ENCODE data around the gene OR5B17. TPM values are rescaled to one million over a fixed set of nuclear protein-coding genes. Genes with fewer than 3 reads are reported as not detected.

OR5B17 gene
- total RNA-seq, 3 donors from 2014 or later (not counting 1 experiment from before 2014, with no cell fraction given): not detected

DNA sequence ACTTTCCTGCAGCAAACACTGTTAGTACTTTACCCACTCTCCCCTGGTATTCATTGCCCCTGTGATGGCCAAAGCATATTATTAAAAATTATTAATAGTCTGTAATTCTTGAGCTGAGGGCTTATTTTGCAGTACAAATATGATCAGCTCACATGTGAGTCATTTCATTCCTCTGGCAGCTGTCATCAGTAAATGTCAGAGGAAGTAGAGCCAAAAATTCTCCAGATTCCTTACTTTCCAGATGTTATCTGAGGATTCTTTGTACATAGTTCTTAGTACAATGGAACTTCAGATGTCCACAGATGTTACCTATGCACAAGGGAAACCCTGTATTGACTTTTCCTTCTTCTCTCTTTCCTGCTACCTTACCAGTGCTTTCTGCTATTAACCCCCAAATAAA lies 35.3 kb upstream of the OR5B17 start:
- TF ChIP-seq, protein P1, sequence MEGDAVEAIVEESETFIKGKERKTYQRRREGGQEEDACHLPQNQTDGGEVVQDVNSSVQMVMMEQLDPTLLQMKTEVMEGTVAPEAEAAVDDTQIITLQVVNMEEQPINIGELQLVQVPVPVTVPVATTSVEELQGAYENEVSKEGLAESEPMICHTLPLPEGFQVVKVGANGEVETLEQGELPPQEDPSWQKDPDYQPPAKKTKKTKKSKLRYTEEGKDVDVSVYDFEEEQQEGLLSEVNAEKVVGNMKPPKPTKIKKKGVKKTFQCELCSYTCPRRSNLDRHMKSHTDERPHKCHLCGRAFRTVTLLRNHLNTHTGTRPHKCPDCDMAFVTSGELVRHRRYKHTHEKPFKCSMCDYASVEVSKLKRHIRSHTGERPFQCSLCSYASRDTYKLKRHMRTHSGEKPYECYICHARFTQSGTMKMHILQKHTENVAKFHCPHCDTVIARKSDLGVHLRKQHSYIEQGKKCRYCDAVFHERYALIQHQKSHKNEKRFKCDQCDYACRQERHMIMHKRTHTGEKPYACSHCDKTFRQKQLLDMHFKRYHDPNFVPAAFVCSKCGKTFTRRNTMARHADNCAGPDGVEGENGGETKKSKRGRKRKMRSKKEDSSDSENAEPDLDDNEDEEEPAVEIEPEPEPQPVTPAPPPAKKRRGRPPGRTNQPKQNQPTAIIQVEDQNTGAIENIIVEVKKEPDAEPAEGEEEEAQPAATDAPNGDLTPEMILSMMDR (IDR thresholded peaks at IDR 0.05): no peak
- H3K27ac ChIP-seq (ENCODE audit: low read length): no peak overlapping the region
- H3K4me3 Mint-ChIP-seq: no peak overlapping the region
- H3K4me1 Mint-ChIP-seq: no peaks in the 10 kb centered on the region
- H3K27ac Mint-ChIP-seq: no peak overlapping the region
- no peak overlapping the region for H3K4me3 ChIP-seq (ENCODE audit: low read length)
- no peaks in the 10 kb centered on the region for H3K27me3 ChIP-seq (ENCODE audit: control insufficient read depth, insufficient read depth, low read length)
- H3K36me3 Mint-ChIP-seq: no peaks in the 10 kb centered on the region
- H3K9me3 ChIP-seq (ENCODE audit: control insufficient read depth, insufficient read depth, low read length): no peaks in the 10 kb centered on the region
- H3K9me3 Mint-ChIP-seq: peaks cover 2 to 5% of the 10 kb centered on the region in 2 donors
- no peaks in the 10 kb centered on the region for H3K4me1 ChIP-seq (ENCODE audit: control insufficient read depth, insufficient read depth, low read length)
- no peaks in the 10 kb centered on the region for H3K36me3 ChIP-seq (ENCODE audit: control insufficient read depth, insufficient read depth, low read length)
- ATAC-seq (no peak), DNase-seq (no peak)
- peaks cover 5 to 9% of the 10 kb centered on the region in 2 donors for H3K27me3 Mint-ChIP-seq (ENCODE audit: low read depth in 2 of 2)
- intact Hi-C loops (cut with micrococcal nuclease): no loop called here

DNA sequence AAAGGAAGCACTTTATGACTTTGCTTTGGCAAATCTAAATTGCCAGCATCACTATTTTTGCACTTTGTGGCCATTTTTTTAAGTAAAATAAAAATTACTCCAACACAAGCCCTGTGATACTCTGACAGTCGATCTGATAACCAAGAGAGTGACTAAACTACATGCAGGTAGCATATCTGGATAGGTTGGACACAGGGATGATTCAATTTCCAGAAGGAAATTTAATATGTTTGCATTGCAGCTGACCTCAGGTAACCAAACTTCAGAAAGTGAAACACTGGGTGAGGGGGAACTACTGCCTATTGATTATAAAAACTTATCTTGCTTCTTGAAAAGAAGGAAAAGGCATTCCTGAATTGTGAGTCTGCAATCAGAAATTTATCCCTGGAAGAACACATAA lies 33.9 kb upstream of the OR5B17 start:
- no peak overlapping the region for H3K27ac Mint-ChIP-seq
- peaks cover 2 to 9% of the 10 kb centered on the region in 2 donors for H3K27me3 Mint-ChIP-seq (ENCODE audit: low read depth in 2 of 2)
- Histone ChIP-seq H3K27me3 (ENCODE audit: control insufficient read depth, insufficient read depth, low read length) (no peaks in the 10 kb centered on the region), H3K4me3 (ENCODE audit: low read length) (no peak overlapping the region), H3K27ac (ENCODE audit: low read length) (no peak overlapping the region), H3K36me3 (ENCODE audit: control insufficient read depth, insufficient read depth, low read length) (no peaks in the 10 kb centered on the region), H3K4me1 (ENCODE audit: control insufficient read depth, insufficient read depth, low read length) (no peaks in the 10 kb centered on the region), H3K9me3 (ENCODE audit: control insufficient read depth, insufficient read depth, low read length) (no peaks in the 10 kb centered on the region)
- intact Hi-C loops (cut with micrococcal nuclease): no loop called here
- H3K9me3 Mint-ChIP-seq: peaks cover 2 to 5% of the 10 kb centered on the region in 2 donors
- H3K4me3 Mint-ChIP-seq: no peak overlapping the region
- H3K36me3 Mint-ChIP-seq: no peaks in the 10 kb centered on the region
- H3K4me1 Mint-ChIP-seq: no peaks in the 10 kb centered on the region
- TF ChIP-seq, protein P1 (IDR thresholded peaks at IDR 0.05): no peak
- DNase-seq (no peak), ATAC-seq (no peak)
- 63% methylated on average over 1 of the region's 1 CpG for WGBS (ENCODE audit: insufficient coverage)

DNA sequence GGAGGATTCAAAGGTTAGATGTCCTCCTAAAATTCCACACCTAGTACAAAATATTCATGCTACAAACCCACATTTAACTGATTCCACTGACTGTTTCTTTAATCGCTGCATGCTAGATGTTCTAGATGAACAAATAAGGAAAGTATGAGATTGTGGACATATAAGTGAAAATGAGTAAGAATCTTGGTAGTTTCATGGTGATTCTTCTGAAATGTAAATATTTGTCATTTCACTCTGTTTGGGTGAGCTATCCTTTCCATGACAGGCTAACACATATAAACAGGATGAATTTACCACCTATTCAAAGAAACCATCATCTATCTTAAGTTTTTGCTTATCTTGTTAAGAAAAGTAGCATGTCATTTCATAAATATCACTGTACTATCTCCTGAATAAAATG lies 33.0 kb upstream of the OR5B17 start:
- Mint-ChIP-seq H3K36me3 (no peaks in the 10 kb centered on the region), H3K27me3 (ENCODE audit: low read depth in 2 of 2) (peaks cover 2 to 9% of the 10 kb centered on the region in 2 donors), H3K27ac (no peak overlapping the region), H3K4me3 (no peak overlapping the region), H3K9me3 (peaks cover 2 to 5% of the 10 kb centered on the region in 2 donors), H3K4me1 (no peaks in the 10 kb centered on the region)
- Histone ChIP-seq H3K27ac (ENCODE audit: low read length) (no peak overlapping the region), H3K4me1 (ENCODE audit: control insufficient read depth, insufficient read depth, low read length) (no peaks in the 10 kb centered on the region), H3K4me3 (ENCODE audit: low read length) (no peak overlapping the region), H3K9me3 (ENCODE audit: control insufficient read depth, insufficient read depth, low read length) (no peaks in the 10 kb centered on the region), H3K36me3 (ENCODE audit: control insufficient read depth, insufficient read depth, low read length) (no peaks in the 10 kb centered on the region), H3K27me3 (ENCODE audit: control insufficient read depth, insufficient read depth, low read length) (no peaks in the 10 kb centered on the region)
- no peak for ATAC-seq
- WGBS (ENCODE audit: insufficient coverage): no CpG with 5 or more reads among the region's 1 CpG
- TF ChIP-seq, protein P1 (IDR thresholded peaks at IDR 0.05): no peak
- intact Hi-C loops (cut with micrococcal nuclease): no loop called here
- DNase-seq: no peak

DNA sequence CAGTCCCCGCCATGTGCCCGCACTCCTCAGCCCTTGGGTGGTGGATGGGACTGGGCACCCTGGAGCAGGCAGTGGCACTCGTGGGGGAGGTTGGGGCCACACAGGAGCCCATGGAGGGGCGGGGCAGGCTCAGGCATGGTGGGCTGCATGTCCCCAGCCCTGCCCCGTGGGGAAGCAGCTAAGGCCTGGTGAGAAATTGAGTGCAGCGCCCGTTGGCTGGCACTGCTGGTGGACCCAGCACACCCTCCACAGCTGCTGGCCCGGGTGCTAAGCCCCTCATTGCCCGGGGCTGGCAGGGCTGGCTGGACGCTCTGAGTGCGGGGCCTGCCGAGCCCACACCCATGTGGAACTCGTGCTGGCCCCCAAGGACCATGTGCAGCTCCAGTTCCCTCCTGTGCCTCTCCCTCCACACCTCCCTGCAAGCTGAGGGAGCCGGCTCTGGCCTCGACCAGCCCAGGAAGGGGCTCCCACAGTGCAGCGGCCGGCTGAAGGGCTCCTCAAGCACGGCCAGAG lies 31.7 kb upstream of the OR5B17 start:
- WGBS (ENCODE audit: insufficient coverage): 84% methylated on average over 18 of the region's 18 CpGs
- no peak overlapping the region for H3K4me3 Mint-ChIP-seq
- no peak for DNase-seq

More for the DNA sequence above, 31.7 kb upstream of the OR5B17 start:
- H3K27me3 Mint-ChIP-seq (ENCODE audit: low read depth in 2 of 2): peaks cover 2 to 9% of the 10 kb centered on the region in 2 donors
- intact Hi-C loops (cut with micrococcal nuclease): no loop called here
- no peaks in the 10 kb centered on the region for H3K36me3 ChIP-seq (ENCODE audit: control insufficient read depth, insufficient read depth, low read length)
- ATAC-seq: no peak
- no peaks in the 10 kb centered on the region for H3K4me1 Mint-ChIP-seq
- H3K36me3 Mint-ChIP-seq: no peaks in the 10 kb centered on the region
- peaks cover 5% of the 10 kb centered on the region in 2 donors for H3K9me3 Mint-ChIP-seq
- no peaks in the 10 kb centered on the region for H3K9me3 ChIP-seq (ENCODE audit: control insufficient read depth, insufficient read depth, low read length)
- TF ChIP-seq, protein P1 (IDR thresholded peaks at IDR 0.05): no peak
- H3K4me1 ChIP-seq (ENCODE audit: control insufficient read depth, insufficient read depth, low read length): no peaks in the 10 kb centered on the region
- no peaks in the 10 kb centered on the region for H3K27me3 ChIP-seq (ENCODE audit: control insufficient read depth, insufficient read depth, low read length)
- no peak overlapping the region for H3K27ac Mint-ChIP-seq
- no peak overlapping the region for H3K4me3 ChIP-seq (ENCODE audit: low read length)
- H3K27ac ChIP-seq (ENCODE audit: low read length): no peak overlapping the region

All from natural killer cell (primary cell).